ENCODE data around the gene UBE2L3.

UBE2L3 gene

DNA sequence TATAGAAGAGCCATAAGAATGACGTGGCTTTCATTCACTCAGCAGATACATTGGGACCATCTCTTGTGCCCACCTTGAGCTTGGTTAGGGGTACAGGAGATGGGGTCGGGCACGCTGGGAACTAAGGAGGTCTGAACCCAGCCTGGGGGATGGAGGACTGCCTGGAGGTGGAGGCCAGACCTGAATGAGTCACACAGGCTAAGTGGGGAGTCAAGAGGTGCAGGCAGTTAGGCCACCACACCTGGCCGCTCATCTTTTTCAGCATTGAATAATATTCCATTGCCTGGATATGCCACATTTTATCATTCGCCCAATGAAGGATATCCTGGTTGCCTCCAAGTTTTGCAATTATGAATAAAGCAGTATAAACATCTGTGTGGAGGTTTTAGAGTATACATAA lies 94.5 kb downstream of the UBE2L3 start:
- 91 to 94% methylated on average over 5 of the region's 5 CpGs for WGBS, 2 experiments
- Histone ChIP-seq H3K9me3 (ENCODE audit: control insufficient read depth, low read length) (no peaks in the 10 kb centered on the region), H3K27ac (ENCODE audit: insufficient read depth, low read depth, low read length, poor library complexity, severe bottlenecking) (no peak overlapping the region), H3K27me3 (ENCODE audit: control insufficient read depth, insufficient read depth, low read length, poor library complexity, severe bottlenecking) (no peaks in the 10 kb centered on the region), H3K4me3 (ENCODE audit: insufficient read depth, low read depth, low read length) (no peak overlapping the region), H3K36me3 (ENCODE audit: control insufficient read depth, insufficient read depth, low read length) (no peaks in the 10 kb centered on the region), H3K4me1 (ENCODE audit: control insufficient read depth, insufficient read depth, low read length) (peaks cover 6% of the 10 kb centered on the region)

DNA sequence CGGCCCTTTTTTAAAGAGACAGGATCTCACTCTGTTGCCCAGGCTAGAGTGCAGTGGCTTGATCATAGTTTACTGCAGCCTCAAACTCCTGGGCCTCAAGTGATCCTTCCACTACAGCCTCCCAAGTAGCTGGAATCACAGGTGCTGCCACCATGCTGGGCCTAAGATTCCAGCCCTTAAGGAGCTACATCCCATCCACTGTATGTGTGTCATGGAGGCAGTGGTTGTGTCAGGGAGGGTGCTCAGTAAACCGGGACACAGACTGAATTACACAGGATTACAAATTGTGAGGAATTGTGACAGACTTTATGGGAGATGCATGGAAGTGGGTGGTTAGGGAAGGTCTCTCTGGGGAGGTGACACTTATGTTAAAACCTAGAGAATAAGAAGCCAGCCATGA lies 96.2 kb downstream of the UBE2L3 start:
- Histone ChIP-seq H3K4me3 (ENCODE audit: insufficient read depth, low read depth, low read length) (no peak overlapping the region), H3K9me3 (ENCODE audit: control insufficient read depth, low read length) (no peaks in the 10 kb centered on the region), H3K4me1 (ENCODE audit: control insufficient read depth, insufficient read depth, low read length) (no peaks in the 10 kb centered on the region), H3K27ac (ENCODE audit: insufficient read depth, low read depth, low read length, poor library complexity, severe bottlenecking) (no peak overlapping the region), H3K36me3 (ENCODE audit: control insufficient read depth, insufficient read depth, low read length) (no peaks in the 10 kb centered on the region), H3K27me3 (ENCODE audit: control insufficient read depth, insufficient read depth, low read length, poor library complexity, severe bottlenecking) (no peaks in the 10 kb centered on the region)
- 87 to 90% methylated on average over 2 of the region's 2 CpGs for WGBS, 2 experiments

DNA sequence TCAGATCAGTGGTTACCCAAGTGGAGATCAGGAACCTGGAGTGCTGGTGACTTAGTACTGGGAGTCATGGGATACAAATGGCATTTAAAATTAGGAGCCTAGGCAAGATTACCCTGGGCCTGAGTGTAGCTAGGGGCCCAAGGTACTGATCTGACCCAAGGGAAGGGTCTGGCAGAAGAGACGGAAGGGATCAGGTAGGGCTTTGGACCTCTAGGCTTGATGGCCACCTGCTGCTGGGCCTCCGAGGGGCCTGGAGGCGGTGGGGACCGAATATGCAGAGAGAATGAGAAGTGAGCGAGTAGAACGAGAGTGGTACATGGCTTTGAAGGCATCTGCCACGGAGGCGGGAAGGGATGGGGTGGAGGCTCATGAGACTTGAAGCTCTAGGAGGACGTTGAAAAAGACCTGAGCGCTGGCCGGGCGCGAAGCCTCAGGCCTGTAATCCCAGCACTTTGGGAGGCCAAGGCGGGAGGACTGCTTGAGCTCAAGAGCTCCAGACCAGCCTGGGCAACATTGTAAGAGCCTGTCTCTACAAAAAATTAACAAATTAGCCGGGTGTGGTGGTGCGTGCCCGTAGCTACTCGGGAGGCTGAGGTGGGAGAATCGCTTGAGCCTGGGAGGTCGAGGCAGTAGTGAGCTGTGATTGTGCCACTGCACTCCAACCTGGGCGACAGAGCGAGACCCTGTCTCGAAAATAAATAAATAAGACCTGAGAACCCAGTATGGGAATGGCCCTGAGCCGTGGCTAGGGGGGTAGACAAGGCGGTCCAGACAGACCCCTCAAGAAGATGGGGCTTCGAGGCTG lies 97.7 kb downstream of the UBE2L3 start:
- Histone ChIP-seq H3K9me3 (ENCODE audit: control insufficient read depth, low read length) (no peaks in the 10 kb centered on the region), H3K27me3 (ENCODE audit: control insufficient read depth, insufficient read depth, low read length, poor library complexity, severe bottlenecking) (no peaks in the 10 kb centered on the region), H3K4me3 (ENCODE audit: insufficient read depth, low read depth, low read length) (peak overlapping the region; percentile 89), H3K36me3 (ENCODE audit: control insufficient read depth, insufficient read depth, low read length) (no peaks in the 10 kb centered on the region), H3K27ac (ENCODE audit: insufficient read depth, low read depth, low read length, poor library complexity, severe bottlenecking) (no peak overlapping the region), H3K4me1 (ENCODE audit: control insufficient read depth, insufficient read depth, low read length) (no peaks in the 10 kb centered on the region)
- WGBS, 2 experiments, result 78 to 79% methylated on average over 26 of the region's 26 CpGs

DNA sequence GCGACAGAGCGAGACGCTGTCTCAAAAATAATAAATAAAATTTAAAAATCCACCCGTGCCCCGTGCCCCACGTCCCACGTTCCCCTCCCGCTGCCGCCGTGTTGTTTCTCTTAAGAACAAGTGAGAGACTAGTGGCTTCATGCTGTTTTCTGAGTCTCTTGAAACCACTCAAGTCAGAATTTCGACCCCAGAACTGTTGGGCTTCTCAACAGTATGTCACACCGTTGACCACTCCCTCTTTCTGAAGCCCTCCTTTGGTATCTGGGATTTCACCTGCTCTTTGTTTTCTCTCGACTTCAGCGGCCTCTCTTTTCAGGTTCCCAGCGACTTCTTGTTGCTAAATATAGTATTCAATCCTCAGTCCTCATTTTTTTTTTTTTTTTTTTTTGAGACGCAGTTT lies 99.3 kb downstream of the UBE2L3 start:
- Histone ChIP-seq H3K4me3 (ENCODE audit: insufficient read depth, low read depth, low read length) (peak overlapping the region; percentile 89), H3K4me1 (ENCODE audit: control insufficient read depth, insufficient read depth, low read length) (no peaks in the 10 kb centered on the region), H3K9me3 (ENCODE audit: control insufficient read depth, low read length) (no peaks in the 10 kb centered on the region), H3K36me3 (ENCODE audit: control insufficient read depth, insufficient read depth, low read length) (no peaks in the 10 kb centered on the region), H3K27me3 (ENCODE audit: control insufficient read depth, insufficient read depth, low read length, poor library complexity, severe bottlenecking) (no peaks in the 10 kb centered on the region), H3K27ac (ENCODE audit: insufficient read depth, low read depth, low read length, poor library complexity, severe bottlenecking) (no peak overlapping the region)
- 56 to 62% methylated on average over 16 of the region's 16 CpGs for WGBS, 2 experiments

DNA sequence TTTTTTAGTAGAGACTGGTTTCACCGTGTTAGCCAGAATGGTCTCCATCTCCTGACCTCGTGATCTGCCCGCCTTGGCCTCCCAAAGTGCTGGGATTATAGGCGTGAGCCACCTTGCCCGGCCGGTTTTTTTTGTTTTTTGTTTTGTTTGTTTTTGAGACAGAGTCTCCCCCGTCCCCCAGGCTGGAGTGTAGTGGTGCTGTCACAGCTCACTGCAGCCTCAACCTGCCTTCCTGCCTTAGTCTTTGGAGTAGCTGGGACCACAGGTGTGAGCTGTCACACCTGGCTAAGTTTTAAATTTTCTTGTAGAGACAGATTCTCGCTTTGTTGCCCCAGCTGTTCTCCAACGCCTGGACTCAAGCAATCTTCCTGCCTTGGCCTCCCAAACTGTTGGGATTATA lies 101.5 kb downstream of the UBE2L3 start:
- Histone ChIP-seq H3K9me3 (ENCODE audit: control insufficient read depth, low read length) (no peaks in the 10 kb centered on the region), H3K4me3 (ENCODE audit: insufficient read depth, low read depth, low read length) (no peak overlapping the region), H3K27me3 (ENCODE audit: control insufficient read depth, insufficient read depth, low read length, poor library complexity, severe bottlenecking) (no peaks in the 10 kb centered on the region), H3K27ac (ENCODE audit: insufficient read depth, low read depth, low read length, poor library complexity, severe bottlenecking) (no peak overlapping the region), H3K36me3 (ENCODE audit: control insufficient read depth, insufficient read depth, low read length) (no peaks in the 10 kb centered on the region), H3K4me1 (ENCODE audit: control insufficient read depth, insufficient read depth, low read length) (no peaks in the 10 kb centered on the region)
- WGBS, 2 experiments, result 91 to 92% methylated on average over 9 of the region's 9 CpGs

DNA sequence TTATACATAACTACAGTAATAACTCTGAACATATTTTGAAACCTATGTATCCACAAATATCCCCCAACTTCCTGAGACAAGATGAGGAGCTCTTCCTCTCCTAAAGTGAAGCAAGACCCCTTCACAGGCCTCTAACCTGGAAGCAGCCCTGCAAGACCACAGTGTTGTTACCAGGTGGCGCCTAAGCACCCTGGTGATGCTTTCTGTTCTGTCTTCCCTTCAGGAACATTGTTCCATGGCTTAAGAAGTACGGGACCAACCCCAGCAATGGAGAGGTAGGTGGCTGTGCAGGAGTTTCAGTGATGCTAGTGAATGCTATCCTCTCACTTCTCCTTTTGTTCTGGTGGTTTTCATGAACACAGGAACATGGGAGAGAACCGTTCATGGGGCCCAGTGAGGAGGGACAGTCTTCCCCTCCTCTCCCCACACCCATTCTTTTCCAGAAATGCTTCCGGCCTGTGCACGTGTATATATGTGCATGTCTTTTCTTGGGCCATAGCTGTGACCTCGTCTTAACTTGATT lies 104.7 kb downstream of the UBE2L3 start:
- WGBS, 2 experiments, result 93 to 95% methylated on average over 6 of the region's 6 CpGs
- Histone ChIP-seq H3K4me1 (ENCODE audit: control insufficient read depth, insufficient read depth, low read length) (no peaks in the 10 kb centered on the region), H3K27ac (ENCODE audit: insufficient read depth, low read depth, low read length, poor library complexity, severe bottlenecking) (no peak overlapping the region), H3K9me3 (ENCODE audit: control insufficient read depth, low read length) (no peaks in the 10 kb centered on the region), H3K27me3 (ENCODE audit: control insufficient read depth, insufficient read depth, low read length, poor library complexity, severe bottlenecking) (no peaks in the 10 kb centered on the region), H3K4me3 (ENCODE audit: insufficient read depth, low read depth, low read length) (no peak overlapping the region), H3K36me3 (ENCODE audit: control insufficient read depth, insufficient read depth, low read length) (no peaks in the 10 kb centered on the region)
